Liver (tissue), 9 donors: ENCODE results near the gene DDX25. TPM values are rescaled to one million over a fixed set of nuclear protein-coding genes. Genes with fewer than 3 reads are reported as not detected.

Experiments
- DNase-seq: peaks from one replicate; pipeline ENCODE4 v3.0.0-alpha.2; 2017; ENCODE audit warnings: low spot score
- H3K27ac ChIP-seq, 2 donors: one replicate each; pipeline ENCODE4 v1.7.0; 2013; ENCODE audit warnings: inconsistent platforms in 2 of 2, low read length in 2 of 2, control low read depth in 1 of 2, low read depth in 1 of 2, mild to moderate bottlenecking in 1 of 2
- H3K27me3 ChIP-seq, 4 donors: one replicate each; pipeline versions ENCODE4 v1.6.1 to v1.7.0; 2013; ENCODE audit warnings: low read length in 3 of 4, inconsistent platforms in 1 of 4, mild to moderate bottlenecking in 1 of 4, moderate library complexity in 1 of 4; ENCODE audit not compliant: control insufficient read depth in 4 of 4, insufficient read depth in 4 of 4
- H3K36me3 ChIP-seq, 4 donors: one replicate each; pipeline versions ENCODE4 v1.6.1 to v1.7.0; 2013; ENCODE audit warnings: low read length in 3 of 4, mild to moderate bottlenecking in 3 of 4, low read depth in 1 of 4, moderate library complexity in 1 of 4; ENCODE audit not compliant: control insufficient read depth in 4 of 4, insufficient read depth in 3 of 4
- H3K4me1 ChIP-seq, 4 donors: one replicate each; pipeline versions ENCODE4 v1.6.1 to v1.7.0; 2013; ENCODE audit warnings: low read length in 3 of 4, mild to moderate bottlenecking in 3 of 4, moderate library complexity in 1 of 4; ENCODE audit not compliant: control insufficient read depth in 4 of 4, insufficient read depth in 4 of 4
- H3K4me3 ChIP-seq, 3 donors: one replicate each; pipeline versions ENCODE4 v1.6.1 to v1.7.0; 2013; ENCODE audit warnings: low read length in 3 of 3, control low read depth in 1 of 3, low read depth in 1 of 3, mild to moderate bottlenecking in 1 of 3
- H3K9ac ChIP-seq, 2 donors: one replicate each; pipeline ENCODE4 v1.7.0; 2013; ENCODE audit warnings: low read length in 2 of 2, mild to moderate bottlenecking in 2 of 2, moderate library complexity in 2 of 2, control low read depth in 1 of 2, low read depth in 1 of 2
- H3K9me3 ChIP-seq, 4 donors: one replicate each; pipeline versions ENCODE4 v1.6.1 to v1.7.0; 2013; ENCODE audit warnings: low read length in 3 of 4; ENCODE audit not compliant: control insufficient read depth in 4 of 4
- EGR1 ChIP-seq, 2 donors: IDR thresholded peaks; 2 replicates each; pipeline ENCODE4 v1.6.1; 2016 to 2018; ENCODE audit warnings: antibody characterized with exemption in 2 of 2, low read depth in 2 of 2
- FOXA1 ChIP-seq: IDR thresholded peaks from 2 replicates; pipeline ENCODE4 v1.6.1; 2016; ENCODE audit warnings: antibody characterized with exemption
- FOXA2 ChIP-seq: IDR thresholded peaks from 2 replicates; pipeline ENCODE4 v1.6.1; 2016; ENCODE audit warnings: antibody characterized with exemption
- GABPA ChIP-seq, 2 donors: IDR thresholded peaks in 1 of 2; conservative IDR thresholded peaks in 1 of 2; 2 replicates each; pipeline ENCODE4 v1.6.1; 2016; ENCODE audit warnings: antibody characterized with exemption in 2 of 2, mild to moderate bottlenecking in 1 of 2, moderate library complexity in 1 of 2
- HNF4A ChIP-seq, 2 donors: conservative IDR thresholded peaks; 2 replicates each; pipeline ENCODE4 v1.6.1; 2016; ENCODE audit warnings: antibody characterized with exemption in 2 of 2, mild to moderate bottlenecking in 2 of 2
- HNF4G ChIP-seq: IDR thresholded peaks from 2 replicates; pipeline ENCODE4 v1.6.1; 2016; ENCODE audit warnings: antibody characterized with exemption
- JUND ChIP-seq, 2 donors: IDR thresholded peaks; 2 replicates each; pipeline ENCODE4 v1.6.1; 2016; ENCODE audit warnings: antibody characterized with exemption in 2 of 2
- NR2F2 ChIP-seq: IDR thresholded peaks from 2 replicates; pipeline ENCODE4 v1.6.1; 2016; ENCODE audit warnings: antibody characterized with exemption
- RAD21 ChIP-seq, 2 donors: IDR thresholded peaks; 2 replicates each; pipeline ENCODE4 v1.6.1; 2016; ENCODE audit warnings: antibody characterized with exemption in 2 of 2, mild to moderate bottlenecking in 2 of 2
- RXRA ChIP-seq, 2 donors: IDR thresholded peaks; 2 replicates each; pipeline ENCODE4 v1.6.1; 2017 to 2018; ENCODE audit warnings: antibody characterized with exemption in 2 of 2, mild to moderate bottlenecking in 1 of 2
- SP1 ChIP-seq: IDR thresholded peaks from 2 replicates; pipeline ENCODE4 v1.6.1; 2018; ENCODE audit warnings: antibody characterized with exemption, mild to moderate bottlenecking
- TAF1 ChIP-seq: conservative IDR thresholded peaks from 2 replicates; pipeline ENCODE4 v1.6.1; 2016; ENCODE audit warnings: antibody characterized with exemption, mild to moderate bottlenecking
- YY1 ChIP-seq: IDR thresholded peaks from 2 replicates; pipeline ENCODE4 v1.6.1; 2016; ENCODE audit warnings: antibody characterized with exemption, mild to moderate bottlenecking
- ZBTB33 ChIP-seq: IDR thresholded peaks from 2 replicates; pipeline ENCODE4 v1.6.1; 2016; ENCODE audit warnings: antibody characterized with exemption
- WGBS: extraction: QIAGEN DNeasy Blood & Tissue Kit; methylation state at CpG from one replicate; pipeline ENCODE4 v1.1.7; 2013; 5-methylcytosine and 5-hydroxymethylcytosine counted together
- polyA plus RNA-seq, 2 donors: library from polyadenylated mRNA; stranded (reverse) in 1 of 2; unstranded in 1 of 2; fragments of 200-250 nt in 1 of 2; fragments of >200 nt in 1 of 2; fragmentation: Nextera tagmentation in 1 of 2; extraction: Ambion mirVana in 1 of 2; gene quantifications; one replicate each; pipeline versions ENCODE4 v1.2.1 to v1.2.3, GENCODE V29; 2013 to 2015
- total RNA-seq, 2 donors: library from RNA; depleted of rRNA; stranded (reverse); fragments of >200 nt; gene quantifications; one replicate each; pipeline ENCODE4 v1.2.3, GENCODE V29; 2014
- TF ChIP-seq, protein P1 (sequence below): IDR thresholded peaks from 2 replicates; pipeline ENCODE4 v1.6.1; 2016; ENCODE audit warnings: antibody characterized with exemption, mild to moderate bottlenecking
- TF ChIP-seq, protein P2 (sequence below): IDR thresholded peaks from 2 replicates; pipeline ENCODE4 v1.6.1; 2016; ENCODE audit warnings: antibody characterized with exemption
- TF ChIP-seq, protein P3 (sequence below): fragments of 150-350 bp; IDR thresholded peaks from 2 replicates; pipeline ENCODE4 v1.5.1; 2017; ENCODE audit warnings: improper control_type of control experiment, low read depth, low read length; ENCODE audit not compliant: missing input control
- TF ChIP-seq, protein P4 (sequence below): IDR thresholded peaks from 2 replicates; pipeline ENCODE4 v1.6.1; 2016; ENCODE audit warnings: antibody characterized with exemption
- donor health status: healthy.
- donor health status: healthy.
- donor health status: healthy.
- donor health status: healthy.
- donor health status: healthy.

Gene DDX25
- total and polyA plus RNA-seq, 4 donors, result 0.07 to 0.79 (median 0.31) TPM

DNA sequence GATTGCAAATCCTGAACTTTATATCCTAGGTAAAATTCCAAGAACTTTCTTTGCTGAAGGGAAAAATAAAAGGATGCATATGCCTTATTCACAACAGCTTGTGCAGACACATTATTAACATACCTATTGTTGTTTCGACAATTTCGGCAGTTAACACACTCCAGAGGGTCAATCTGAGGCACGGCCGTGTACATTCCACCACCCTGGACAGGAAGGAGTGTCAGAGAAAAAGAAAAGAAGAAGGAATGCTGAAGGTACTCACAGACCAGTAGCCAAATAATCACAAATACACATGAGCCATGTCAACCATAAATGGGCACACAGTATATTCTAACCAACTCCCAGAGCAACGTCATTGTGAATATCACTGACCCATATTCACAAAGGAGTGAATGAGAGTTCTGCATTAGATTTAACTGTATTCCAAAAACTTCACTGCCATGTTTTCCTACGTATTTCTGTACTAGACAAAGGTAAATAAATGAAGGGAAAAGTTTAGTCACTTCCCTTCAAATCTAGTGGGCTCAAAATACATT lies 73.9 kb downstream of the DDX25 start:
- DNase-seq, result no peak
- Histone ChIP-seq H3K27me3 (no peaks in the 10 kb centered on the region), H3K27ac (no peak overlapping the region), H3K4me1 (peaks cover 0 to 13% (median 6%) of the 10 kb centered on the region in 4 donors), H3K4me3 (no peak overlapping the region), H3K9ac (no peak overlapping the region), H3K36me3 (no peaks in the 10 kb centered on the region), H3K9me3 (no peaks in the 10 kb centered on the region)
- WGBS, result 85% methylated on average over 6 of the region's 6 CpGs
- TF ChIP-seq SP1 (no peak), FOXA1 (no peak), GABPA (IDR thresholded peaks at IDR 0.05 in 1 of 2, conservative IDR thresholded peaks at IDR 0.05 in 1 of 2) (no peak), EGR1 (IDR thresholded peaks at IDR 0.05; ENCODE audit: low read depth in 2 of 2) (no peak), JUND (IDR thresholded peaks at IDR 0.05) (no peak), NR2F2 (no peak), YY1 (no peak), HNF4G (no peak), HNF4A (conservative IDR thresholded peaks at IDR 0.05) (no peak), ZBTB33 (no peak), FOXA2 (no peak), TAF1 (no peak), RAD21 (IDR thresholded peaks at IDR 0.05) (no peak), RXRA (IDR thresholded peaks at IDR 0.05) (no peak)
- TF ChIP-seq, protein P1, sequence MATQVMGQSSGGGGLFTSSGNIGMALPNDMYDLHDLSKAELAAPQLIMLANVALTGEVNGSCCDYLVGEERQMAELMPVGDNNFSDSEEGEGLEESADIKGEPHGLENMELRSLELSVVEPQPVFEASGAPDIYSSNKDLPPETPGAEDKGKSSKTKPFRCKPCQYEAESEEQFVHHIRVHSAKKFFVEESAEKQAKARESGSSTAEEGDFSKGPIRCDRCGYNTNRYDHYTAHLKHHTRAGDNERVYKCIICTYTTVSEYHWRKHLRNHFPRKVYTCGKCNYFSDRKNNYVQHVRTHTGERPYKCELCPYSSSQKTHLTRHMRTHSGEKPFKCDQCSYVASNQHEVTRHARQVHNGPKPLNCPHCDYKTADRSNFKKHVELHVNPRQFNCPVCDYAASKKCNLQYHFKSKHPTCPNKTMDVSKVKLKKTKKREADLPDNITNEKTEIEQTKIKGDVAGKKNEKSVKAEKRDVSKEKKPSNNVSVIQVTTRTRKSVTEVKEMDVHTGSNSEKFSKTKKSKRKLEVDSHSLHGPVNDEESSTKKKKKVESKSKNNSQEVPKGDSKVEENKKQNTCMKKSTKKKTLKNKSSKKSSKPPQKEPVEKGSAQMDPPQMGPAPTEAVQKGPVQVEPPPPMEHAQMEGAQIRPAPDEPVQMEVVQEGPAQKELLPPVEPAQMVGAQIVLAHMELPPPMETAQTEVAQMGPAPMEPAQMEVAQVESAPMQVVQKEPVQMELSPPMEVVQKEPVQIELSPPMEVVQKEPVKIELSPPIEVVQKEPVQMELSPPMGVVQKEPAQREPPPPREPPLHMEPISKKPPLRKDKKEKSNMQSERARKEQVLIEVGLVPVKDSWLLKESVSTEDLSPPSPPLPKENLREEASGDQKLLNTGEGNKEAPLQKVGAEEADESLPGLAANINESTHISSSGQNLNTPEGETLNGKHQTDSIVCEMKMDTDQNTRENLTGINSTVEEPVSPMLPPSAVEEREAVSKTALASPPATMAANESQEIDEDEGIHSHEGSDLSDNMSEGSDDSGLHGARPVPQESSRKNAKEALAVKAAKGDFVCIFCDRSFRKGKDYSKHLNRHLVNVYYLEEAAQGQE, result no peak
- TF ChIP-seq, protein P2, sequence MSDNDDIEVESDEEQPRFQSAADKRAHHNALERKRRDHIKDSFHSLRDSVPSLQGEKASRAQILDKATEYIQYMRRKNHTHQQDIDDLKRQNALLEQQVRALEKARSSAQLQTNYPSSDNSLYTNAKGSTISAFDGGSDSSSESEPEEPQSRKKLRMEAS, result no peak
- TF ChIP-seq, protein P3, sequence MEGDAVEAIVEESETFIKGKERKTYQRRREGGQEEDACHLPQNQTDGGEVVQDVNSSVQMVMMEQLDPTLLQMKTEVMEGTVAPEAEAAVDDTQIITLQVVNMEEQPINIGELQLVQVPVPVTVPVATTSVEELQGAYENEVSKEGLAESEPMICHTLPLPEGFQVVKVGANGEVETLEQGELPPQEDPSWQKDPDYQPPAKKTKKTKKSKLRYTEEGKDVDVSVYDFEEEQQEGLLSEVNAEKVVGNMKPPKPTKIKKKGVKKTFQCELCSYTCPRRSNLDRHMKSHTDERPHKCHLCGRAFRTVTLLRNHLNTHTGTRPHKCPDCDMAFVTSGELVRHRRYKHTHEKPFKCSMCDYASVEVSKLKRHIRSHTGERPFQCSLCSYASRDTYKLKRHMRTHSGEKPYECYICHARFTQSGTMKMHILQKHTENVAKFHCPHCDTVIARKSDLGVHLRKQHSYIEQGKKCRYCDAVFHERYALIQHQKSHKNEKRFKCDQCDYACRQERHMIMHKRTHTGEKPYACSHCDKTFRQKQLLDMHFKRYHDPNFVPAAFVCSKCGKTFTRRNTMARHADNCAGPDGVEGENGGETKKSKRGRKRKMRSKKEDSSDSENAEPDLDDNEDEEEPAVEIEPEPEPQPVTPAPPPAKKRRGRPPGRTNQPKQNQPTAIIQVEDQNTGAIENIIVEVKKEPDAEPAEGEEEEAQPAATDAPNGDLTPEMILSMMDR, result no peak
- TF ChIP-seq, protein P4, sequence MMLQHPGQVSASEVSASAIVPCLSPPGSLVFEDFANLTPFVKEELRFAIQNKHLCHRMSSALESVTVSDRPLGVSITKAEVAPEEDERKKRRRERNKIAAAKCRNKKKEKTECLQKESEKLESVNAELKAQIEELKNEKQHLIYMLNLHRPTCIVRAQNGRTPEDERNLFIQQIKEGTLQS, result no peak

Other genes with a start within 250 kb of the DDX25 start
- gene ACRV1, start 223.7 kb upstream of the DDX25 start, total RNA-seq, result not detected
- not detected for gene ACRV1, start 223.7 kb upstream of the DDX25 start, polyA plus RNA-seq
- not detected for gene PATE1, start 158.2 kb upstream of the DDX25 start, total RNA-seq
- not detected for gene PATE1, start 158.2 kb upstream of the DDX25 start, polyA plus RNA-seq
- not detected for gene PATE2, start 125.7 kb upstream of the DDX25 start, total RNA-seq
- not detected for gene PATE2, start 125.7 kb upstream of the DDX25 start, polyA plus RNA-seq
- gene PATE3, start 116.4 kb upstream of the DDX25 start, total RNA-seq, result not detected
- gene PATE3, start 116.4 kb upstream of the DDX25 start, polyA plus RNA-seq, result not detected
- not detected for gene PATE4, start 71.2 kb upstream of the DDX25 start, total RNA-seq
- not detected for gene PATE4, start 71.2 kb upstream of the DDX25 start, polyA plus RNA-seq
- gene HYLS1, start 16.8 kb upstream of the DDX25 start, total RNA-seq, result 1 to 10 TPM; 2.7 to 4.9 TPM
- gene HYLS1, start 16.8 kb upstream of the DDX25 start, polyA plus RNA-seq, result 1 to 10 TPM; 1.9 to 4.8 TPM
- gene PUS3, start 1.3 kb upstream of the DDX25 start, total RNA-seq, result 10 to 100 TPM; 15.5 to 22.2 TPM
- gene PUS3, start 1.3 kb upstream of the DDX25 start, polyA plus RNA-seq, result 10 to 100 TPM; 16.3 to 17.9 TPM
- gene VSIG10L2, start 41.5 kb downstream of the DDX25 start, total RNA-seq, result not detected
- not detected for gene VSIG10L2, start 41.5 kb downstream of the DDX25 start, polyA plus RNA-seq
- gene CDON, start 158.4 kb downstream of the DDX25 start, total RNA-seq, result 1 to 10 TPM; 7.1 to 7.4 TPM
- under 1 TPM; 0.69 to 0.85 TPM for gene CDON, start 158.4 kb downstream of the DDX25 start, polyA plus RNA-seq